Activated T-cell treated with anti-CD3 and anti-CD28 coated beads, Interleukin-2, amount 50 U/mL, for 72 hours (primary cell): ENCODE measurements around the gene HELZ. TPM values are rescaled to one million over a fixed set of nuclear protein-coding genes. Genes with fewer than 3 reads are reported as not detected.
A peak's percentile ranks its signal among the peaks of the same experiment; 100 is the strongest.
"Not testable (repeated sequence)": the region's sequence is repeated elsewhere in the genome, so short reads cannot be mapped to it uniquely, and the experiment has no call there.

ENCODE experiments used
- ATAC-seq, 2 donors: fragments of 150-1000 bp; cut with Tn5 transposase; replicated peaks in 1 of 2; 2 replicates each; pipeline ENCODE4 v1.10.0; 2021; ENCODE audit warnings: moderate library complexity in 2 of 2, mild to moderate bottlenecking in 1 of 2
- DNase-seq, 2 donors: peaks; one replicate each; pipeline ENCODE4 v3.0.0; 2021 to 2022; ENCODE audit warnings: mixed read lengths in 1 of 2
- H3K27ac Mint-ChIP-seq: one replicate; pipeline ENCODE4 v1.8.0; 2022; ENCODE audit warnings: mild to moderate bottlenecking, moderate library complexity, mixed read lengths
- H3K27me3 Mint-ChIP-seq: one replicate; pipeline ENCODE4 v1.8.0; 2022; ENCODE audit warnings: low read depth, mixed read lengths
- H3K36me3 Mint-ChIP-seq, 2 donors: one replicate each; pipeline ENCODE4 v1.8.0; 2022; ENCODE audit warnings: mixed read lengths in 2 of 2, mild to moderate bottlenecking in 1 of 2; ENCODE audit not compliant: insufficient read depth in 2 of 2
- H3K4me1 Mint-ChIP-seq: one replicate; pipeline ENCODE4 v1.8.0; 2022; ENCODE audit warnings: low read depth, mixed read lengths
- H3K4me3 Mint-ChIP-seq, 2 donors: one replicate each; pipeline ENCODE4 v1.8.0; 2022; ENCODE audit warnings: mild to moderate bottlenecking in 2 of 2, mixed read lengths in 2 of 2, moderate library complexity in 2 of 2
- H3K9me3 Mint-ChIP-seq, 2 donors: one replicate each; pipeline ENCODE4 v1.8.0; 2022; ENCODE audit warnings: mixed read lengths in 2 of 2
- total RNA-seq, 2 donors: library from RNA; stranded (reverse); gene quantifications; one replicate each; pipeline ENCODE4 v1.2.3, GENCODE V29; 2022

HELZ gene
- total RNA-seq, 2 donors from 2014 or later: 51.3 to 52.0 TPM

GRCh38 chr17:67212714-67213417, 32.1 kb downstream of the HELZ start:
- ATAC-seq: no peak
- Mint-ChIP-seq H3K9me3 (no peaks in the 10 kb centered on the region), H3K27ac (no peak overlapping the region), H3K4me1 (peaks cover 21% of the 10 kb centered on the region), H3K4me3 (no peak overlapping the region), H3K27me3 (no peaks in the 10 kb centered on the region), H3K36me3 (peaks cover 3% of the 10 kb centered on the region in 2 donors)
- DNase-seq: no peak

GRCh38 chr17:67212231-67212630, 32.8 kb downstream of the HELZ start:
- Mint-ChIP-seq H3K9me3 (no peaks in the 10 kb centered on the region), H3K27me3 (no peaks in the 10 kb centered on the region), H3K27ac (no peak overlapping the region), H3K4me1 (peaks cover 21% of the 10 kb centered on the region), H3K36me3 (peaks cover 3 to 6% of the 10 kb centered on the region in 2 donors), H3K4me3 (no peak overlapping the region)
- DNase-seq (no peak), ATAC-seq (no peak)

GRCh38 chr17:67211742-67212141, 33.3 kb downstream of the HELZ start:
- ATAC-seq (no peak), DNase-seq (no peak)
- no peaks in the 10 kb centered on the region for H3K27me3 Mint-ChIP-seq
- peaks cover 21% of the 10 kb centered on the region for H3K4me1 Mint-ChIP-seq
- no peaks in the 10 kb centered on the region for H3K9me3 Mint-ChIP-seq
- peaks cover 3 to 6% of the 10 kb centered on the region in 2 donors for H3K36me3 Mint-ChIP-seq
- H3K4me3 Mint-ChIP-seq: no peak overlapping the region
- no peak overlapping the region for H3K27ac Mint-ChIP-seq

- ATAC-seq (no peak), DNase-seq (no peak)
- H3K27me3 Mint-ChIP-seq: no peaks in the 10 kb centered on the region
- no peak overlapping the region for H3K27ac Mint-ChIP-seq
- no peak overlapping the region for H3K4me3 Mint-ChIP-seq
- peaks cover 26% of the 10 kb centered on the region for H3K4me1 Mint-ChIP-seq
- H3K36me3 Mint-ChIP-seq: peaks cover 3 to 6% of the 10 kb centered on the region in 2 donors
- no peaks in the 10 kb centered on the region for H3K9me3 Mint-ChIP-seq
Observed at GRCh38 chr17:67210915-67211314, 34.1 kb downstream of the HELZ start.

GRCh38 chr17:67208232-67208631, 36.8 kb downstream of the HELZ start:
- H3K36me3 Mint-ChIP-seq: peaks cover 2 to 4% of the 10 kb centered on the region in 2 donors
- H3K27me3 Mint-ChIP-seq: no peaks in the 10 kb centered on the region
- peaks cover 29% of the 10 kb centered on the region for H3K4me1 Mint-ChIP-seq
- no peaks in the 10 kb centered on the region for H3K9me3 Mint-ChIP-seq
- no peak for ATAC-seq
- DNase-seq: no peak
- no peak overlapping the region for H3K4me3 Mint-ChIP-seq
- H3K27ac Mint-ChIP-seq: no peak overlapping the region

GRCh38 chr17:67203818-67204217, 41.2 kb downstream of the HELZ start:
- DNase-seq: no peak
- Mint-ChIP-seq H3K27me3 (no peaks in the 10 kb centered on the region), H3K4me1 (peaks cover 11% of the 10 kb centered on the region), H3K36me3 (peaks cover 4 to 30% of the 10 kb centered on the region in 2 donors), H3K9me3 (no peaks in the 10 kb centered on the region), H3K4me3 (no peak overlapping the region), H3K27ac (no peak overlapping the region)
- no peak for ATAC-seq

GRCh38 chr17:67202503-67202902, 42.5 kb downstream of the HELZ start:
- H3K27me3 Mint-ChIP-seq: no peaks in the 10 kb centered on the region
- H3K4me3 Mint-ChIP-seq: no peak overlapping the region
- DNase-seq (no peak), ATAC-seq (no peak)
- H3K27ac Mint-ChIP-seq: peak overlapping the region; percentile 42
- peaks cover 6 to 34% of the 10 kb centered on the region in 2 donors for H3K36me3 Mint-ChIP-seq
- no peaks in the 10 kb centered on the region for H3K9me3 Mint-ChIP-seq
- peaks cover 9% of the 10 kb centered on the region for H3K4me1 Mint-ChIP-seq

- H3K4me1 Mint-ChIP-seq: peaks cover 14% of the 10 kb centered on the region
- peaks cover 15 to 48% of the 10 kb centered on the region in 2 donors for H3K36me3 Mint-ChIP-seq
- ATAC-seq: no peak
- no peak overlapping the region for H3K4me3 Mint-ChIP-seq
- H3K9me3 Mint-ChIP-seq: peaks cover 4 to 5% of the 10 kb centered on the region in 2 donors
- H3K27me3 Mint-ChIP-seq: no peaks in the 10 kb centered on the region
- no peak for DNase-seq
- H3K27ac Mint-ChIP-seq: no peak overlapping the region
Observed at GRCh38 chr17:67200727-67201301, 44.2 kb downstream of the HELZ start.

- Mint-ChIP-seq H3K4me1 (peaks cover 11% of the 10 kb centered on the region), H3K27ac (no peak overlapping the region), H3K9me3 (peaks cover 4 to 5% of the 10 kb centered on the region in 2 donors), H3K27me3 (no peaks in the 10 kb centered on the region), H3K36me3 (peaks cover 15 to 48% of the 10 kb centered on the region in 2 donors), H3K4me3 (no peak overlapping the region)
- ATAC-seq: no peak
- no peak for DNase-seq
Observed at GRCh38 chr17:67198131-67198530, 46.9 kb downstream of the HELZ start.

- not testable (repeated sequence) for H3K27me3 Mint-ChIP-seq, DNase-seq, H3K4me3 Mint-ChIP-seq, H3K9me3 Mint-ChIP-seq, H3K27ac Mint-ChIP-seq
- Mint-ChIP-seq H3K4me1 (peaks cover 11% of the 10 kb centered on the region), H3K36me3 (peaks cover 15 to 43% of the 10 kb centered on the region in 2 donors)
- peak in 1 of 2 donors; percentile 37 for ATAC-seq
Observed at GRCh38 chr17:67197023-67197422, 48.0 kb downstream of the HELZ start.

- H3K27me3 Mint-ChIP-seq: no peaks in the 10 kb centered on the region
- H3K27ac Mint-ChIP-seq: no peak overlapping the region
- peaks cover 4 to 5% of the 10 kb centered on the region in 2 donors for H3K9me3 Mint-ChIP-seq
- no peak for DNase-seq
- no peak overlapping the region for H3K4me3 Mint-ChIP-seq
- peaks cover 15 to 42% of the 10 kb centered on the region in 2 donors for H3K36me3 Mint-ChIP-seq
- H3K4me1 Mint-ChIP-seq: peaks cover 11% of the 10 kb centered on the region
- no peak for ATAC-seq
Observed at GRCh38 chr17:67196422-67196821, 48.6 kb downstream of the HELZ start.

GRCh38 chr17:67194134-67194533, 50.9 kb downstream of the HELZ start:
- Mint-ChIP-seq H3K4me3 (no peak overlapping the region), H3K27me3 (no peaks in the 10 kb centered on the region), H3K9me3 (peaks cover 4 to 5% of the 10 kb centered on the region in 2 donors), H3K36me3 (peaks cover 11 to 24% of the 10 kb centered on the region in 2 donors), H3K27ac (no peak overlapping the region), H3K4me1 (peaks cover 24% of the 10 kb centered on the region)
- ATAC-seq: no peak
- DNase-seq: no peak

- H3K27me3 Mint-ChIP-seq: no peaks in the 10 kb centered on the region
- H3K27ac Mint-ChIP-seq: no peak overlapping the region
- ATAC-seq (no peak), DNase-seq (no peak)
- peaks cover 27% of the 10 kb centered on the region for H3K4me1 Mint-ChIP-seq
- H3K9me3 Mint-ChIP-seq: no peaks in the 10 kb centered on the region
- H3K36me3 Mint-ChIP-seq: peaks cover 0 to 15% of the 10 kb centered on the region in 2 donors
- no peak overlapping the region for H3K4me3 Mint-ChIP-seq
Observed at GRCh38 chr17:67187927-67188326, 57.1 kb downstream of the HELZ start.
